ENCODE measurements around the gene QRSL1.
A peak's percentile ranks its signal among the peaks of the same experiment; 100 is the strongest.
"Not testable (repeated sequence)": the region's sequence is repeated elsewhere in the genome, so short reads cannot be mapped to it uniquely, and the experiment has no call there.

Gene QRSL1, protein sequence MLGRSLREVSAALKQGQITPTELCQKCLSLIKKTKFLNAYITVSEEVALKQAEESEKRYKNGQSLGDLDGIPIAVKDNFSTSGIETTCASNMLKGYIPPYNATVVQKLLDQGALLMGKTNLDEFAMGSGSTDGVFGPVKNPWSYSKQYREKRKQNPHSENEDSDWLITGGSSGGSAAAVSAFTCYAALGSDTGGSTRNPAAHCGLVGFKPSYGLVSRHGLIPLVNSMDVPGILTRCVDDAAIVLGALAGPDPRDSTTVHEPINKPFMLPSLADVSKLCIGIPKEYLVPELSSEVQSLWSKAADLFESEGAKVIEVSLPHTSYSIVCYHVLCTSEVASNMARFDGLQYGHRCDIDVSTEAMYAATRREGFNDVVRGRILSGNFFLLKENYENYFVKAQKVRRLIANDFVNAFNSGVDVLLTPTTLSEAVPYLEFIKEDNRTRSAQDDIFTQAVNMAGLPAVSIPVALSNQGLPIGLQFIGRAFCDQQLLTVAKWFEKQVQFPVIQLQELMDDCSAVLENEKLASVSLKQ
- 11.2 to 20.4 reads per million in 2 donors for total RNA-seq

DNA sequence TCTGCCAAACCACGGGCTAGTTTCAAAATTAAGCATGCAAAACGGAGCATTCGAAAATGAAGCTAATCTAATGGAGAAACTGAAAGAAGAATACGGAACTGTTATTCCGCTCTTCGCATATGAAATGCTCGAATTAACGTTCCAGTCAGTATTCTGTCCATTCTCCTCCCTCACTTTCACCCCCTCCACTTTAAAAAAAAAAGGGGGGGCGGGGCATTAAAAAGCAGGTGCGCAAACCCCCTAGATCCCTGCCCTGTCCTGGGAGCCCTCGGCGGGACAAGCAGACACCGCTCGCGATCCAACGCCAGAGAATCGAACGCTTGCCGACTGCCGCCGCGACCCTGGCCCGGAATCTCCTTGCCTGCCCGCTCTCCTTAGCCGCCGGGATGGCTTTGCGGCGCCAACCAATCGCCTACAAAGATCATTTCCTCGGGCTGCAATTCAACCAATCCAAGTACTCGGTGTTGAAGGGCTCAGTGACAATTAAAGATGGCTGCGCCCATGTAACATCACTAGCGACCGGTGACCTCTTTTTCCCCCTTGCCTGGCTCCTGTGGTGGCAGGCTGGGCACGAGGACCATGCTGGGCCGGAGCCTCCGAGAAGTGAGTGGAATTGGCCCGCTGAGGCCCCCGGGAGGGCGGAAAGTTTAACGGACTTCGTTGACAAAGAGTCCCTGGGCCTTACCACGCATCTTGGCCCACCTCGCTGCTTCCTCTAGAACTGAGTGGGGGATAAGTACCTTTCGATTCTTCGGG lies at the start of gene QRSL1, which contains the start of gene RTN4IP1:
QRSL1 (plus strand) TSS at position 476 of the 756 bp plus-strand sequence; CDS start at position 580, 104 bp downstream.
RTN4IP1 (minus strand) TSS at position 396 of the 756 bp plus-strand sequence. CDS start 477 bp downstream, outside the sequence.
- DNase-seq = peak; percentile 53 to 95 (median 78)

DNA sequence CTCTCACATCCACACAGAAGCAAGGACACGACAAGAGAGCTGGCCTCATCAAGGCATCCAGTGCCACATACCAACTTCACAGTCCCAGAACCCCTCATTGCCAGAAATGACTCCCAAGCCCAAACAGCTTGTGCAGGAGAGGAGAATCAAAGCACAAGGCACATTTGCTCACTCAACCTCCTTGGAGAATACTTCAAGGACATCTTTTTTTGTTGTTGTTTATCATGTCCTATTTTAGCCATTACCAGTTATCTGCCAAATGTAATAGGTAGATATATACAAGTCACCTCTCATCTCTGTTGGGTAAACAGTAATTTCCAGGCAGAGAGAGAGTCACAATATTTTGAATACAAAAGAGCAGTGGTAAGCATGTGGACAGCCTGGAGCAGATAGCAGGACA lies 47.9 kb upstream of the QRSL1 start:
- no peak for DNase-seq

DNA sequence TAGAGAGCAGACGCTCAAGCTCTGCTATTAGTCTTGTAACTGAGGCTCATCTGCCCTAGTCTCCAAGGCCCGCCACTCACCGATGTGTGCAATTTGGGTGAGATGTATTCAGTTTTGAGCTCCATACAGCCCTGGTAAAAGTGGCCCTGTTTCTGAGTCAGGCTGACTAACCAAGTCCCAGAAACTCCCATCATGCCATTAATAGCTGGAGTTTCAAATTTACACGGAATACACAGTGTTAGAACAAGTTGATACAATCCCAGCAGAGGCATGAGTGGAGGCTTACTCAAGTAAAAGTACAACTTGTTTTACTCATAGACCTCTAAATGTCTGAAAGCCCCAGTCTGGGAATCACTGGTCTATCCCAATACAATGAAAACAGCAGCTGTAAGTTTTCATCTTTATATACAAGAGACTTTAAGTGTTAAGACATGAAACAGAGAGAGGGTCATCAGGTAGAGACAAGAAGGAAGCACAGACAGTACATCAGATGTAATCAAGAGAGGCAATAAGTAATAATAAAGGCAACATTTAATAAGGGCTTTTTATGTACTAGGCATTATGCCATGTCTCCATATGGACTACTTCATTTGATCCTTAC lies 42.5 kb upstream of the QRSL1 start:
- DNase-seq = no peak

DNA sequence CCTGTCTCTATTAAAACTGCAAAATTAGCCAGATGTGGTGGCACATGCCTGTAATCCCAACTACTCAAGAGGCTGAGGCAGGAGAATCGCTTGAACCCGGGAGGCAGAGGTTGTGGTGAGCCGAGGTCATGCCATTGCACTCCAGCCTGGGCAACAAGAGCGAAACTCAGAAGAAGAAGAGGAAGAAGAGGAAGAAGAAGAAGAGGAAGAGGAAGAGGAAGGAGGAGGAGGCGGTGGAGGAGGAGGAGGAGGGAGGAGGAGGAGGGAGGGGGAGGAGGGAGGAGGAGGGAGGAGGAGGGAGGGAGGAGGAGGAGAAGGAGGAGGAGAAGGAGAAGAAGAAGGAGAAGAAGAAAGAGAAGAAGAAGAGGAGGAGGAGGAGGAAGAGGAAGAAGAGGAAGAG lies 40.4 kb upstream of the QRSL1 start:
- not testable (repeated sequence) for DNase-seq

DNA sequence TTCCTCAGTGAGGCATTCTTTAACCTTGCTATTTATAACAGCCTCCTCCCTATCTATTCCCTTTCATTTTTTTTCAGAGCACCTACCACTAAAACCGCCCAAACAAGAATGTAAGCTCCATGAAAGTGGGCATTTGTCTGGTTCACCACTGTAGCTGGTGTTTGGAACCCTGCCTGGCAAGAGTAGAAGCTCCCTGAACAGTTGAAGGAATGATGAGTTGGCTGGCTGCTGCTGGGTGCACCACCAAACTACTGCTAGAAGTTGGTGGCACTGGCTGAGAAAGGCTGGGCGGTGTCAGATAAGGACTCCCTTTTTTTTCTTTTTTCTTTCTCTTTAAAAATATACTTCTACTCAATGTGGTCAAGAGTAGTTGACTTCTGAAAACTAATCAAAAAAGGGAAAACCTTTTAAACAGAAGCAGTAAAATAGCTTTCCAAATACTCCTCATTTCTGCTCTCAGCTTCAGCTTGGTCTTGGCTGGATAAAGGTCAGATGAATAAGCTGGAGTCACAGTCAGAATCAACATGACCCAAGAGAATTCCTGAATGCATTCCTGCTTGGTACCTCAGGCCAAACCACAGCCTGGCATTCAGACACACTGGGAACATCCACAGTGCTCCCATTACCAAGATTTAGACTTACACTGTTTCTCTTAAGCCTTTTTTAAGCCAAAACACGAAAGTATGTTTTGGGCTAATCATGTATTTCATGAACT lies 38.1 kb upstream of the QRSL1 start:
- DNase-seq = no peak

- no peak for DNase-seq
Measured at GRCh38 chr6:106599440-106599839, 29.9 kb upstream of the QRSL1 start.

DNA sequence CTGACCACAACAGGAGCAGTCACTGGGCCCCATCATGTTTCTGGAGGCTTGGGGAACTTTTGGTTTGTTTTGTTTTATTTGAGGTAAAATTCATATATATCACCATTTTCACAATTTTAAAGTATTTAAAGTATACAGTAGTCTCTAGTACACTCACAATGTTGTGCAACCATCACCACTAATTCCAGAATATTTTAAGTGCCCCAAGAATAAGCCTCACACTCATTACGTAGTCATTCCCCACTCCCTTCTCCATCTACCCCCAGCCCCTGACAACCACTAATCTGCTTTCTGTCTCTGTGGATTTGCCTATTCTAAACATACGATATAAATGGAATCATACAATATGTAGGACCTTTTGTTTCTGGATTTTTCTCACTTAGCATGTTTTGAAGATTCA lies 29.0 kb upstream of the QRSL1 start:
- no peak for DNase-seq

DNA sequence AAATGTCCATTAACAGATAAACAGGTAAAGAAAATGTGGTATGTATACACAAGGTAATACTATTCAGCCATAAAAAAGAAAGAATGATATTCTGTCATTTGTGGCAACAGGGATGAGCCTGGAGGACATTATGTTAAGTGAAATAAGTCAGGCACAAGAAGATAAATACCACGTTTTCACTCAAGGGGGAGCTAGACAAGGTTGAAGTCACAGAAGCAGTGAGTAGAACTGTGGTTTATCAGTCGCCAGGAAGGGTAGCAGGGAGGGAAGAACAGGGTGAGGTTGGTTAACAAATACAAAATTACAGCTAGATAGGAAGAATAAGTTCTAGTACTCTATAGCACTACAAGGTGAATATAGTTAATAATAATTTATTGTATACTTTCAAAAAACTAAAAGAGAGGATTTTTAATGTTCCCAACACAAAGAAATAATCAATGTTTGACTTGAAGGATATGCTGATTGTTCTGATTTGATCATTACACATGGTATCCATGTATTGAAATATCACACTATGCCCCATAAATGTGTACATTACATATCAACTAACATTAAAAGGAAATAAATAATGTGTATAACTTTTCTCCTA lies 21.2 kb upstream of the QRSL1 start:
- peak in 2 of 5 experiments; percentile 5 to 81 for DNase-seq

- peak in 1 of 5 experiments; percentile 74 for DNase-seq
Measured at GRCh38 chr6:106609699-106610098, 19.7 kb upstream of the QRSL1 start.

DNA sequence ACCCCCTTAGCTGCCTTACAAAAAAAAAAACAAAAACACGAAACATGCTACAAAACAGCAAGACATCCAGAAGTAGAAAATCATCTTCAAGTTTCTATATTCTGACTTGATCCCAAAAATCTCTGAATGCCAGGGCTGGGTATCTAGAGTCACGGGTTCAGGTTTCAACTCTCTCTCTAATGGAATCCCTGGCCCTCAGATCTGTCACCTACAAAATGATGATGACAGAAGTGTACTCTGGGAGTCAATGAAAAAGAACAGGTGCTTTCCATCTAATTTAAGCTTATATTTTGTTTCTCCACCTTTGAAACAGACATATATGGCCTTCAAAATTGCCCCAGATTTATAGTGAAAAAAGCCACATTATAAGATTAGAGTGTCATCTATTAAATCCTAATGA lies 18.3 kb upstream of the QRSL1 start:
- no peak for DNase-seq

DNA sequence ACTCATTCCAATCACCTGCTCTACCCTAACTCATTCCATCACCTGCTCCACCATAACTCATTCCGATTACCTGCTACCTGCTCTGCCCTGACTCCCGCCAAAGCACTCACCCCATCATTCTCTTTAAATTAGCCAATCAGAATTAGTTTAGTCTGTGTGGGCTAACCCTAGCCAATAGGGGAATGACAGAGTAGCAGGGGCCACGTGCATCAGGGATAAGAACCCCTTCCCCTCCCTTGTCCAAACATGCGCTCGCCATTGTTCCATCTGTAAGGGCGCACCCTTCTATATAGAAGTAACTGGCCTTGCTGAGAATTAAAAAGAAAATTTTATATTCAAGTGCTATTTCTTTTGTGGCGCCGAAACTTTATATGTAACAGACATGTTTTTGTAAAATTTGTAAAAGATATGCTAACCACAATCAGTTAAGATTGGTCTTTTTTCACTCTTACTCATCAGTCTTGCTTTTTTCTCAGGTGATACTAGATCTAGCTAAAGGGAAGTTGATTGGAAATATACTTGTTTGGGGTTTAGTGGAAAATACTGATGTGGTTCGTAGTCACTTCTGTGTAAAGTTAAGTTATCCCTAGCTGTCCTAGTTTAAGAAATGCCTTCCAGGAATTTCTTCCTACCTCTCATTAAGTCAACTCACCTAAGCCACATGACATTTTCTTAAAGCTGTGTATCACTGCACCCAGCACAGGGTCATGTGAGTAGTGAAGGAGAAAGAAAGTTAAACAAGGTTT lies 16.5 kb upstream of the QRSL1 start:
- DNase-seq = peak in 1 of 5 experiments; percentile 87

- DNase-seq = peak in 1 of 5 experiments; percentile 32
Measured at GRCh38 chr6:106613590-106613989, 15.8 kb upstream of the QRSL1 start.

DNA sequence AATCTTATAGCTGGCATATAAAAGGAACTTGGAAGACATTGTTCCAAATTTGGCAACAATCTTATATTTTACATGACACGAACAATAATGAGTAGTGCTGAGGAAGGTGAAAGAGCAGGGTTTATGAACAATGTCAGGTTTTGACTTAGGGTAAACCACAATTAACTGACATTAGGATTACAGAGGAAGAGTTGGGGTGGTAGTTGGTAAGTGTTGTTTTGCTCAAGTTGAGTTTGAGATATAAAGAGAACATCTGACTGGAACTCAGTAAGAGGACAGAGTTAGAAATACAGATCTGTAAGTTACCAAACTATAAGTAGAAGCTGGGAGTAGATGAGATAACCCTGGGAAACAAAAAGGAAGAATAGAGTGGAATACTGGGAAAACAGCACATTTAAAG lies 15.2 kb upstream of the QRSL1 start:
- peak in 1 of 5 experiments; percentile 89 for DNase-seq

DNA sequence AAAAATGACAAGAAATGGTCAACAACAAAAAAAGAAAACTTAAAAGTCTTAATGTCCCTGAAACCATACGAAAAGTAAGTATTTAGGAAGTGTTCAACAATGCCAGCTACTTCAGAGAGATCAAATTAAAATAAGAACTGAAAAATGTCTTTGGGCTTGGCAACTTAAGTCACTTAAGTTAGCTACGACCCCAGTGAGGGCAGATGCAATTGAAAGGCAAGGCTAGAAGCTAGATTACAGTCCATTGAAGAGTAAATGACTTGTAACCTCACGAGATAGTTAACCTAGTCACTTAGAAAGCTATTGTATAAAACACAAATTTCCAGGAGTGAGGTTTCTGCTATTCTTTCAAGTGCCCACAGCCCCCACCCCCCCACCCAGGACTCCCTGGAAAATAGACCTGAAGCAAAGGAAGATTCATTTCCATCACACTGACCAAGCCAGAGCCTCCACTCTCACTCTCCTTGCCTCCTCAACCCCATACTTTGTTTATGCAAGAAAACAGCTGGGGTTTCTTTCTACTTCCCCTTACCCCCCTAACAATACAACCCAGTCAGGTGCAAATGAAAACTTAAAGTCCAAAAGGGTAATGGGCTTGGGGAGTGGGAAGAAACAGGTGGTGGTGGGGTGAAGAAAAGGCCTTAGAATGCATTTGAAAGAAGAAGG lies 14.7 kb upstream of the QRSL1 start:
- no peak for DNase-seq

- no peak for DNase-seq
Measured at GRCh38 chr6:106617302-106617701, 12.1 kb upstream of the QRSL1 start.

GRCh38 chr6:106617857-106618256 lies 11.5 kb upstream of the QRSL1 start:
- no peak for DNase-seq

DNA sequence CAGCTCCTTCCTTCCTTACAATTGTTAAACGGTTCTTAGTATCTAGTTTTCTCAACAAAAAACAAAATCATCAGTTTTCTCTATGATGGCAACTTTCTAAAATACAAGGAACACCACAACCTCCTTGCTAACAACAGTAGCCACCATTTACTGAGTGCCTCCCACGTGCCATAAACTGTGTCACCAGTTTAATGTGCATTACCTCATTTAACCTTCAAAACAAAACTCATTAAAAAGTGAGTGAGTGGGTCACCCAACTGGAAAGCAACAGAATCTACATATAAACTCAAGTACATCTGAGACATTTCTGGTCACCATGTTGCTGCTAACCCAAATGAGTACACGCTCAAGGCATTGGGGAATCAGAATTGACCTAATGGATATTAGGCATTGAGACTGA lies 11.1 kb upstream of the QRSL1 start:
- DNase-seq = no peak

- DNase-seq = no peak
Measured at GRCh38 chr6:106619223-106619622, 10.2 kb upstream of the QRSL1 start.

- DNase-seq = no peak
Measured at GRCh38 chr6:106620931-106621672, 8.3 kb upstream of the QRSL1 start.

DNA sequence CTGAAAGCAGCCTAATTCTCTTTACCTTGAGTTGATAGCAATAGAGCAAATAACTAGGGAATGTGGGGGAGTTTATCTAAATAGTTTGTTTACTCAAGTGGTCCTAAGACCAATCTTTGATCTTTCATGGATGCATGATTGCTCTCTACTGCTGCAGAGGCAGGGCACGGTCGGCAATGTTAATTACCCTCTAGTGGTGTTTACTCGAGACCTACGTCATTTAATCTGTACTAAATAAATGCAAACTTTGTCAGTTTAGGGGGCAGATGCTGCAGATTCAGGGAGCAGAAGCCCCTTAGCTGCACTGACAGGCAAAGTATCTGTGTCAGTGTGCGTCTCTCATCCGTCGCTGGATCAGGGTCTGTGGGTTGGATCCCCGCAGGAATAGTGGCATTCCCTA lies 7.0 kb upstream of the QRSL1 start:
- no peak for DNase-seq
